ENCODE measurements around the gene TRAF1. TPM values are rescaled to one million over a fixed set of nuclear protein-coding genes. Genes with fewer than 3 reads are reported as not detected.
A peak's percentile ranks its signal among the peaks of the same experiment; 100 is the strongest.

TRAF1 gene
- total and polyA plus RNA-seq, 2 of the 13 experiments (the other 11 are each of a cell fraction or from before 2014, with no cell fraction given) = 0.44 to 1.0 TPM

GRCh38 chr9:120928483-120929228 lies 2.1 kb upstream of the TRAF1 start (continued):
- TF ChIP-seq, protein P1, sequence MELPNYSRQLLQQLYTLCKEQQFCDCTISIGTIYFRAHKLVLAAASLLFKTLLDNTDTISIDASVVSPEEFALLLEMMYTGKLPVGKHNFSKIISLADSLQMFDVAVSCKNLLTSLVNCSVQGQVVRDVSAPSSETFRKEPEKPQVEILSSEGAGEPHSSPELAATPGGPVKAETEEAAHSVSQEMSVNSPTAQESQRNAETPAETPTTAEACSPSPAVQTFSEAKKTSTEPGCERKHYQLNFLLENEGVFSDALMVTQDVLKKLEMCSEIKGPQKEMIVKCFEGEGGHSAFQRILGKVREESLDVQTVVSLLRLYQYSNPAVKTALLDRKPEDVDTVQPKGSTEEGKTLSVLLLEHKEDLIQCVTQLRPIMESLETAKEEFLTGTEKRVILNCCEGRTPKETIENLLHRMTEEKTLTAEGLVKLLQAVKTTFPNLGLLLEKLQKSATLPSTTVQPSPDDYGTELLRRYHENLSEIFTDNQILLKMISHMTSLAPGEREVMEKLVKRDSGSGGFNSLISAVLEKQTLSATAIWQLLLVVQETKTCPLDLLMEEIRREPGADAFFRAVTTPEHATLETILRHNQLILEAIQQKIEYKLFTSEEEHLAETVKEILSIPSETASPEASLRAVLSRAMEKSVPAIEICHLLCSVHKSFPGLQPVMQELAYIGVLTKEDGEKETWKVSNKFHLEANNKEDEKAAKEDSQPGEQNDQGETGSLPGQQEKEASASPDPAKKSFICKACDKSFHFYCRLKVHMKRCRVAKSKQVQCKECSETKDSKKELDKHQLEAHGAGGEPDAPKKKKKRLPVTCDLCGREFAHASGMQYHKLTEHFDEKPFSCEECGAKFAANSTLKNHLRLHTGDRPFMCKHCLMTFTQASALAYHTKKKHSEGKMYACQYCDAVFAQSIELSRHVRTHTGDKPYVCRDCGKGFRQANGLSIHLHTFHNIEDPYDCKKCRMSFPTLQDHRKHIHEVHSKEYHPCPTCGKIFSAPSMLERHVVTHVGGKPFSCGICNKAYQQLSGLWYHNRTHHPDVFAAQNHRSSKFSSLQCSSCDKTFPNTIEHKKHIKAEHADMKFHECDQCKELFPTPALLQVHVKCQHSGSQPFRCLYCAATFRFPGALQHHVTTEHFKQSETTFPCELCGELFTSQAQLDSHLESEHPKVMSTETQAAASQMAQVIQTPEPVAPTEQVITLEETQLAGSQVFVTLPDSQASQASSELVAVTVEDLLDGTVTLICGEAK (IDR thresholded peaks at IDR 0.05) = no peak
- TF ChIP-seq, protein P1 (CRISPR knock-in tag; IDR thresholded peaks at IDR 0.05) = peak; percentile 24
- TF ChIP-seq ZNF891 (CRISPR knock-in tag; IDR thresholded peaks at IDR 0.05) = no peak
- no peak for TF ChIP-seq RXRB (CRISPR knock-in tag; IDR thresholded peaks at IDR 0.05; ENCODE audit: borderline replicate concordance)
- no peak for TF ChIP-seq TBL1XR1 (IDR thresholded peaks at IDR 0.05; ENCODE audit: borderline replicate concordance, low read length, partially characterized antibody)
- no peak for TF ChIP-seq NR2F2 (IDR thresholded peaks at IDR 0.05; ENCODE audit: borderline replicate concordance, low read depth)
- no peak for TF ChIP-seq TGIF2 (CRISPR knock-in tag; IDR thresholded peaks at IDR 0.05)
- TF ChIP-seq LCORL (IDR thresholded peaks at IDR 0.05) = no peak
- TF ChIP-seq LCORL (CRISPR knock-in tag; IDR thresholded peaks at IDR 0.05) = no peak
- TF ChIP-seq AHDC1 (CRISPR knock-in tag; IDR thresholded peaks at IDR 0.05; ENCODE audit: borderline replicate concordance) = no peak
- TF ChIP-seq, protein P2, sequence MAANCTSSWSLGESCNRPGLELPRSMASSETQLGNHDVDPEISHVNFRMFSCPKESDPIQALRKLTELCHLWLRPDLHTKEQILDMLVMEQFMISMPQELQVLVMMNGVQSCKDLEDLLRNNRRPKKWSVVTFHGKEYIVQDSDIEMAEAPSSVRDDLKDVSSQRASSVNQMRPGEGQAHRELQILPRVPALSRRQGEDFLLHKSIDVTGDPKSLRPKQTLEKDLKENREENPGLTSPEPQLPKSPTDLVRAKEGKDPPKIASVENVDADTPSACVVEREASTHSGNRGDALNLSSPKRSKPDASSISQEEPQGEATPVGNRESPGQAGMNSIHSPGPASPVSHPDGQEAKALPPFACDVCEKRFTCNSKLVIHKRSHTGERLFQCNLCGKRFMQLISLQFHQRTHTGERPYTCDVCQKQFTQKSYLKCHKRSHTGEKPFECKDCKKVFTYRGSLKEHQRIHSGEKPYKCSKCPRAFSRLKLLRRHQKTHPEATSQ (CRISPR knock-in tag; IDR thresholded peaks at IDR 0.05; ENCODE audit: borderline replicate concordance) = no peak

Data from HepG2 (cell line).